B cell (primary cell): ENCODE data around the gene CBX1. TPM values are rescaled to one million over a fixed set of nuclear protein-coding genes. Genes with fewer than 3 reads are reported as not detected.

ENCODE experiments used
- ATAC-seq: fragments of 200-7000 bp; cut with Tn5 transposase; one replicate; pipeline ENCODE4 v1.10.0; 2021; ENCODE audit warnings: low read depth, mild to moderate bottlenecking, moderate number of reproducible peaks, moderate library complexity
- CTCF ChIA-PET: fragments of 350-600 bp; sonication (Branson Sonifier 250); formaldehyde crosslinking; loops from one replicate; lab custom pipeline; 2021; ENCODE audit warnings: antibody characterized with exemption, inconsistent platforms; lab: Charles Lee
- POLR2A ChIA-PET: fragments of 350-600 bp; sonication (Branson Sonifier 250); formaldehyde crosslinking; loops from one replicate; lab custom pipeline; 2021; ENCODE audit warnings: antibody characterized with exemption; lab: Charles Lee
- DNase-seq: peaks from one replicate; pipeline ENCODE4 v3.0.0; 2013
- H2AFZ ChIP-seq: 2 replicates; pipeline ENCODE4 v1.6.1; 2012; ENCODE audit warnings: mild to moderate bottlenecking, low read depth, low read length; ENCODE audit not compliant: insufficient read depth, poor library complexity, severe bottlenecking
- H3K27ac ChIP-seq, 2 donors: 1 replicate in 1 of 2; 2 replicates in 1 of 2; pipeline ENCODE4 v1.5.1; 2012 to 2013; ENCODE audit warnings: low read length in 2 of 2, mild to moderate bottlenecking in 2 of 2, moderate library complexity in 1 of 2
- H3K27me3 ChIP-seq, 4 experiments: fragments of 200-600 bp in 1 of 4; sonication (generic) in 1 of 4; replicated peaks in 1 of 4; 1 replicate in 2 of 4; 2 replicates in 2 of 4; pipeline versions ENCODE4 v1.6.1 to v1.7.0; 2013 to 2016; ENCODE audit warnings: low read length in 3 of 4, mild to moderate bottlenecking in 2 of 4, mixed read lengths in 1 of 4, moderate library complexity in 1 of 4; ENCODE audit not compliant: insufficient read depth in 4 of 4, control insufficient read depth in 3 of 4; ENCODE audit errors: control extremely low read depth in 1 of 4
- H3K36me3 ChIP-seq, 2 experiments: replicated peaks in 1 of 2; 1 replicate in 1 of 2; 2 replicates in 1 of 2; pipeline versions ENCODE4 v1.6.1 to v1.7.1; 2013; ENCODE audit warnings: low read length in 1 of 2; ENCODE audit not compliant: insufficient read depth in 2 of 2, control insufficient read depth in 1 of 2; ENCODE audit errors: control extremely low read depth in 1 of 2, extremely low read depth in 1 of 2
- H3K4me1 ChIP-seq, 2 donors: fragments of 200-600 bp in 1 of 2; sonication (generic) in 1 of 2; 1 replicate in 1 of 2; 2 replicates in 1 of 2; pipeline versions ENCODE4 v1.5.1 to v1.6.1; 2013 to 2017; ENCODE audit warnings: low read length in 2 of 2; ENCODE audit not compliant: control insufficient read depth in 2 of 2, insufficient read depth in 2 of 2
- H3K4me2 ChIP-seq: replicated peaks from 2 replicates; pipeline ENCODE3; 2012; ENCODE audit warnings: mild to moderate bottlenecking, low read depth, low read length; ENCODE audit not compliant: poor library complexity, severe bottlenecking
- H3K4me3 ChIP-seq, 5 experiments: fragments of 200-600 bp in 1 of 5; sonication (generic) in 1 of 5; 1 replicate in 3 of 5; 2 replicates in 2 of 5; pipeline versions ENCODE4 v1.5.1 to v1.7.0; 2011 to 2016; ENCODE audit warnings: low read length in 4 of 5, mild to moderate bottlenecking in 4 of 5, low read depth in 2 of 5, control low read depth in 1 of 5, moderate library complexity in 1 of 5; ENCODE audit not compliant: insufficient read depth in 1 of 5; ENCODE audit errors: control extremely low read depth in 1 of 5, extremely low read depth in 1 of 5
- H3K79me2 ChIP-seq: fragments of 200-600 bp; sonication (generic); one replicate; pipeline ENCODE4 v1.6.0; 2016; ENCODE audit warnings: low read length; ENCODE audit not compliant: control insufficient read depth, insufficient read depth
- H3K9ac ChIP-seq: fragments of 200-600 bp; sonication (generic); 2 replicates; pipeline ENCODE4 v1.6.1; 2017; ENCODE audit warnings: mild to moderate bottlenecking, low read length, moderate library complexity
- H3K9me3 ChIP-seq, 3 donors: one replicate each; pipeline versions ENCODE4 v1.6.1 to v1.7.1; 2013; ENCODE audit warnings: low read length in 2 of 3; ENCODE audit not compliant: control insufficient read depth in 2 of 3, insufficient read depth in 1 of 3; ENCODE audit errors: control extremely low read depth in 1 of 3
- H4K20me1 ChIP-seq: 2 replicates; pipeline ENCODE4 v1.6.0; 2012; ENCODE audit warnings: mild to moderate bottlenecking, low read length; ENCODE audit not compliant: insufficient read depth, control insufficient read depth, poor library complexity, severe bottlenecking
- H3K27ac Mint-ChIP-seq: one replicate; pipeline ENCODE4 v1.8.0; 2021; ENCODE audit warnings: mixed read lengths
- H3K27me3 Mint-ChIP-seq: one replicate; pipeline ENCODE4 v1.8.0; 2021; ENCODE audit warnings: mixed read lengths
- H3K4me1 Mint-ChIP-seq: one replicate; pipeline ENCODE4 v1.8.0; 2021; ENCODE audit warnings: mixed read lengths
- H3K4me3 Mint-ChIP-seq: one replicate; pipeline ENCODE4 v1.8.0; 2021; ENCODE audit warnings: mixed read lengths
- H3K9me3 Mint-ChIP-seq: one replicate; pipeline ENCODE4 v1.8.0; 2022; ENCODE audit warnings: mixed read lengths; ENCODE audit not compliant: insufficient read depth
- EZH2 ChIP-seq: IDR thresholded peaks from 2 replicates; pipeline ENCODE4 v1.6.1; 2012; ENCODE audit warnings: borderline replicate concordance, low read depth, mild to moderate bottlenecking, moderate library complexity, low read length; ENCODE audit not compliant: insufficient read depth, poor library complexity, severe bottlenecking
- WGBS: methylation state at CpG from one replicate; pipeline ENCODE4 v1.1.5; 2013; ENCODE audit warnings: missing lambda C conversion rate; ENCODE audit not compliant: insufficient coverage; 5-methylcytosine and 5-hydroxymethylcytosine counted together
- intact Hi-C: fragments of 100-400 bp; cut with micrococcal nuclease; formaldehyde crosslinking; loops from one replicate; pipeline ENCODE4 v1.10.0; 2022
- polyA minus RNA-seq: library from RNA; depleted of rRNA, polyadenylated mRNA; stranded (reverse); fragments of >200 nt; gene quantifications from 2 replicates; pipeline ENCODE4 v1.2.3, GENCODE V29; 2012
- polyA plus RNA-seq: library from polyadenylated mRNA; depleted of rRNA; stranded (reverse); fragments of >200 nt; gene quantifications from 2 replicates; pipeline ENCODE4 v1.2.3, GENCODE V29; 2012
- total RNA-seq, 2 donors: library from RNA; stranded (reverse); fragments of 120-200 nt in 1 of 2; gene quantifications; 1 replicate in 1 of 2; 2 replicates in 1 of 2; pipeline versions ENCODE4 v1.2.3 to v1.2.4, GENCODE V29; 2013 to 2022
- TF ChIP-seq, protein P1 (sequence below): fragments of 200-600 bp; IDR thresholded peaks from one replicate; pipeline ENCODE4 v1.8.0; 2022; ENCODE audit warnings: antibody characterized with exemption, mild to moderate bottlenecking

CBX1 gene
- total RNA-seq (29.7 and 33.1 TPM in 2 replicates), polyA plus RNA-seq (9.4 and 13.9 TPM in 2 replicates), polyA minus RNA-seq (12.9 and 14.0 TPM in 2 replicates)
- total RNA-seq (2013): 43.6 TPM

- ATAC-seq (peak; percentile 94), DNase-seq (peak; percentile 94)
- Histone ChIP-seq H2AFZ (peak within 1 kb of the TSS; percentile 94), H4K20me1 (peaks cover 14% of the 10 kb centered on the region), H3K27me3 (no peaks in the 10 kb centered on the region), H3K4me1 (peaks cover 18 to 28% of the 10 kb centered on the region in 2 donors), H3K36me3 (peaks cover 0 to 3% of the 10 kb centered on the region in 2 experiments), H3K4me3 (peak within 1 kb of the TSS; percentile 68 to 85 (median 77)), H3K79me2 (peaks cover 50% of the 10 kb centered on the region), H3K9ac (peak within 1 kb of the TSS; percentile 74), H3K9me3 (peaks cover 0 to 4% (median 4%) of the 10 kb centered on the region in 3 donors), H3K4me2 (peak within 1 kb of the TSS; percentile 84), H3K27ac (peak within 1 kb of the TSS; percentile 72 to 76)
- H3K4me3 Mint-ChIP-seq: peak within 1 kb of the TSS; percentile 91
- H3K9me3 Mint-ChIP-seq: no peaks in the 10 kb centered on the region
- POLR2A ChIA-PET: interaction anchor here (2.2 kb wide), 1 partner anchor 10 kb away, joined by 8 read pairs; no protein-coding TSS in a partner anchor
- under 1% methylated on average over 79 of the region's 79 CpGs for WGBS
- H3K27me3 Mint-ChIP-seq: no peaks in the 10 kb centered on the region
- intact Hi-C loops: loop anchor here (1.0 to 10.0 kb wide), 7 partner anchors 10 to 1094 kb away; partner anchors contain the start of genes NFE2L1 and UBE2Z
- peak within 1 kb of the TSS; percentile 93 for H3K27ac Mint-ChIP-seq
- no peak for TF ChIP-seq EZH2
- TF ChIP-seq, protein P1, sequence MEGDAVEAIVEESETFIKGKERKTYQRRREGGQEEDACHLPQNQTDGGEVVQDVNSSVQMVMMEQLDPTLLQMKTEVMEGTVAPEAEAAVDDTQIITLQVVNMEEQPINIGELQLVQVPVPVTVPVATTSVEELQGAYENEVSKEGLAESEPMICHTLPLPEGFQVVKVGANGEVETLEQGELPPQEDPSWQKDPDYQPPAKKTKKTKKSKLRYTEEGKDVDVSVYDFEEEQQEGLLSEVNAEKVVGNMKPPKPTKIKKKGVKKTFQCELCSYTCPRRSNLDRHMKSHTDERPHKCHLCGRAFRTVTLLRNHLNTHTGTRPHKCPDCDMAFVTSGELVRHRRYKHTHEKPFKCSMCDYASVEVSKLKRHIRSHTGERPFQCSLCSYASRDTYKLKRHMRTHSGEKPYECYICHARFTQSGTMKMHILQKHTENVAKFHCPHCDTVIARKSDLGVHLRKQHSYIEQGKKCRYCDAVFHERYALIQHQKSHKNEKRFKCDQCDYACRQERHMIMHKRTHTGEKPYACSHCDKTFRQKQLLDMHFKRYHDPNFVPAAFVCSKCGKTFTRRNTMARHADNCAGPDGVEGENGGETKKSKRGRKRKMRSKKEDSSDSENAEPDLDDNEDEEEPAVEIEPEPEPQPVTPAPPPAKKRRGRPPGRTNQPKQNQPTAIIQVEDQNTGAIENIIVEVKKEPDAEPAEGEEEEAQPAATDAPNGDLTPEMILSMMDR: no peak
- H3K4me1 Mint-ChIP-seq: peaks cover 41% of the 10 kb centered on the region
- CTCF ChIA-PET: interaction anchor here (0.9 to 2.9 kb wide), 6 partner anchors 10 to 65 kb away, joined by 3 to 13 read pairs (median 5); partner anchors contain the start of gene NFE2L1
Measured at GRCh38 chr17:48101012-48101720, at the start of gene CBX1. Gene CBX1 (minus strand): TSS chr17:48101478. CDS start chr17:48077004, 24,474 bp downstream.

GRCh38 chr17:48150597-48151001 lies 49.3 kb upstream of the CBX1 start:
- Histone ChIP-seq H3K79me2 (no peaks in the 10 kb centered on the region), H3K9me3 (no peaks in the 10 kb centered on the region), H3K27ac (no peak overlapping the region), H3K4me2 (no peak overlapping the region), H2AFZ (no peak overlapping the region), H3K4me1 (no peaks in the 10 kb centered on the region), H3K9ac (no peak overlapping the region), H3K27me3 (no peaks in the 10 kb centered on the region), H3K36me3 (peaks cover 0 to 13% of the 10 kb centered on the region in 2 experiments), H4K20me1 (no peaks in the 10 kb centered on the region), H3K4me3 (no peak overlapping the region)
- no peaks in the 10 kb centered on the region for H3K9me3 Mint-ChIP-seq
- CTCF ChIA-PET: no interaction called here
- H3K27ac Mint-ChIP-seq: no peak overlapping the region
- H3K4me3 Mint-ChIP-seq: no peak overlapping the region
- H3K4me1 Mint-ChIP-seq: no peaks in the 10 kb centered on the region
- POLR2A ChIA-PET: no interaction called here
- 94% methylated on average over 10 of the region's 11 CpGs for WGBS
- DNase-seq: no peak
- intact Hi-C loops: no loop called here
- ATAC-seq: no peak
- TF ChIP-seq, protein P1: no peak
- TF ChIP-seq EZH2: no peak
- H3K27me3 Mint-ChIP-seq: no peaks in the 10 kb centered on the region
